Right lung (tissue), 5 donors: ENCODE results near the gene POLD3. TPM values are rescaled to one million over a fixed set of nuclear protein-coding genes. Genes with fewer than 3 reads are reported as not detected.

Experiments
- DNase-seq, 2 donors: peaks; one replicate each; pipeline ENCODE4 v3.0.0-alpha.2; 2013
- polyA plus RNA-seq, 5 donors: library from polyadenylated mRNA; unstranded; fragments of 120-200 nt; gene quantifications; one replicate each; pipeline versions ENCODE4 v1.2.1 to v1.2.3, GENCODE V29; 2013; ENCODE audit warnings: inconsistent platforms in 1 of 5, low replicate concordance in 1 of 5; ENCODE audit not compliant: insufficient read length in 5 of 5, insufficient read depth in 1 of 5

Gene POLD3
- polyA plus RNA-seq, 5 donors: 25.5 to 43.3 (median 35.3) TPM

- DNase-seq: no peak
Observed at GRCh38 chr11:74672332-74672955, 80.1 kb downstream of the POLD3 start.

DNA sequence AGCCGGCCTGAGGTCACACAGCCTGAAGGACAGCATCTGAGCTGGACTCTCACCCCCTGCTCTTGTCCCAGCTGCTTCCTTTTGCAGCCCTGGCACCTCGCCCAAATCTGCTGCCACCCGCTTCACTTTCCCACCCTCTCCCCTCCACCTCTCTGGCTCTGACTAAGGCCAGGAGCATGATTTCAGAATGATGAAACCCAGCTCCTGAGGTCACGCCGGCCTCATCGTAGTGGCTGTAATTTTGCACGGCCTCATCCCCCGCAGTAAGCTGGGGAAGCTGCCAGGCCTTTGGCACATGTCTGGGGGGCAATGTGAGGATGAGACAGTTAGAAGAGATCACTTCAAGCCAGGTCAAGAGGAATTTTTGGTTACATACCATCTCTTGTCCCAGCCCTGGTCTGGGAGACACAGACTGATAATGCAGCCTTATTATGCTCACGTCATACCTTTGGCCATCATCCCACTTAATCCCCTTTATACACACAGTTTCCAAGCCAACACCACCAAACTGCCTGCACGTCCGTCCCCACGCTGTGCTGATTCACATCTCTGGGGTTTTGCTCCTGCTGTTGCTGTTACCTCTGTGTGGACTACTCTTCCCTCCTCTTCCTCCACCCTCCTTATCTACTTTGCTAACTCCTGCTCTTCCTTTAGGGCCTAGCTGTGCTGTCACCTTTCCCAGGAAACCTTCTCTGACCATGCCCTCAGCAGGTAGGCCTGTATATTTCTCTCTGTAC is 80.7 kb downstream of the POLD3 start:
- DNase-seq: peak in 1 of 2 donors; percentile 21

- DNase-seq: no peak
Observed at GRCh38 chr11:74673693-74674360, 81.4 kb downstream of the POLD3 start.

GRCh38 chr11:74675761-74676160 is 83.4 kb downstream of the POLD3 start:
- no peak for DNase-seq

GRCh38 chr11:74676596-74676995 is 84.2 kb downstream of the POLD3 start:
- no peak for DNase-seq

GRCh38 chr11:74677131-74677530 is 84.7 kb downstream of the POLD3 start:
- no peak for DNase-seq

DNA sequence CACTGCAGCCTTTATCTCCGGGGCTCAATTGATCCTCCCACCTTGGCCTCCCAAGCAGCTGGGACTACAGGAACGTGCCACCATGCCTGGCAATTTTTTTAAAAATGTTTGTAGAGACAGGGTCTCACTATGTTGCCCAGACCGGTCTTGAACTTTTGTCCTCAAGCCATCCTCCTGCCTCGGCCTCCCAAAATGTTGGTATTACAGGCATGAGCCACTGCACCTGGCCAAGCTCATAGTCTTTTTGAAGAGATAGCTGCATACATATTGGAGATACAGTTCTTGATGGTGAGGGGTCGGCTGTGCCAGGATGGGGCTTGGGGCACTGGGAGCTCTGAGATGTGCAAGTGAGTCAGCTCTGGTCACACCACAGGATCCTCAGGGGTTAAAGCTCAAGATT is 85.7 kb downstream of the POLD3 start:
- DNase-seq: no peak

GRCh38 chr11:74678591-74679512 is 86.5 kb downstream of the POLD3 start:
- DNase-seq: no peak

- no peak for DNase-seq
Observed at GRCh38 chr11:74679513-74679865, 87.1 kb downstream of the POLD3 start.

DNA sequence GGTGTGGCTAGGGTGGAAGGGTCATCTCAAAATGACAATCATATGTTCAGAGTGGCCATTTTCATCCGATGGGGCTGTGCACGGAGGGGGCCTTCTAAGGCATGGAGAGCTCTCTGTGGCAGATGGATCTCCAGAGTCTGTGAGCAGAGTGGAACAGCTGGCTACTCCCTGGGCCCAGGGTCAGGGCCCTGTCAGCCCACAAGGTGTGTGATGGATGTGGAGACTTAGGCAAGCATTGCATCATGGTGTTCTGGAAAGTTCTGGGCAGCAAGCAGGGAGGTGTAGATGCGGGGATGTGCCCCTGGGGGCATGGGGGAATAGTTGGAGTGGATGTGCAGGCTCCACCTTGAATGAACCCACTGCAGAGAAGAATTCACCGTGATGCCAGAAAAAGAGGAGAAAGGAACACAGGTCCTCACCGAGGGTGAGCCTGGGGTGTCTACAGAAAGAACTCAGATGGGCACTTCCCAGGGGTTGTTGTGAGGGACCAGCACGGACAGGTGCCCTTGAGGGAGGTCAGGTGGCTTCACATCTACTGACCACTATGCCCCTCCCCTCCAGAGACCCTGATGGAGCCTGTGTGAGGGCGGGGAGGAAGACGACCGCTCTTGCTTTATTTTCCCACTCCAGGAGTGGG is 87.8 kb downstream of the POLD3 start:
- no peak for DNase-seq

DNA sequence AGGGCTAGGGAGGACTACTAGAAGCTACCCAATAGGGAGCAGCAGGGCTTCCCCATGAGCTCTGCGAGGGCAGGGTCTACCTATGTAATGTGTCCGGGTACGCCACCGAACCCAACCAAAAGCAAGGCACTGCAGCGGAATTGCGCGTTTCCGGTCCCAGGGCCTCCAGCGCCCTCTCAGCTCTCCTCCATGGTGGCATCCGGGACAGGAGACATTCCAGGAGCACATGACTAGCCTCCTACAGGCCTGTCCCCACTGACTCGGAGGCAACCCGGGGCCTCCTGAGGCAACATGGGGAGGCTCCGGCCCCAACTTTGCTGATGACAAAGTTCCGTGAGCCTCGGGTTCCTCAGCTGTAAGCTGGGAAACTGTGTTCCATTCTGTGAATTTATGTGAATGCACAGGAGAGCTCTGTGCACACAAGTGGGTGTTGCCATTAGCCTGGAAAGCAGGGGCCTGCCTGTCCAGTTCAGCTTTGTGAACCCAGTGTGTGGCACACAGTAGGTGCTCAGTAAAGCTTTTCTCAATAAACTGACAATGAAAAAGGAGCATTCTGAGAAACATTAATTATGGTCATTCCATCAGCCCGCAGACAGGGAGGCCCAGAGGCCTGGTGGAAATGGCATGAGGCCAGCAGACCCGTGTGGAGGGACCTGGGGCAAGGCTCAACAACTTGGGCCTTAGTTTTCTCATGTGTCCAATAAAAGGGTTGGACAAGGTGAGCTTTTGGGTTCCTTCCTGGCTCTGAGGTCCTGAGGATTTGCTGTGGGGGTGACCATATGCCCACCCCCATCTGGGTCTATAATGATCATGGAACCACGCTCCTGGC is 88.5 kb downstream of the POLD3 start:
- DNase-seq: no peak

- DNase-seq: peak in 1 of 2 donors; percentile 21
Observed at GRCh38 chr11:74681686-74682651, 89.6 kb downstream of the POLD3 start.

- DNase-seq: no peak
Observed at GRCh38 chr11:74682731-74683278, 90.4 kb downstream of the POLD3 start.

DNA sequence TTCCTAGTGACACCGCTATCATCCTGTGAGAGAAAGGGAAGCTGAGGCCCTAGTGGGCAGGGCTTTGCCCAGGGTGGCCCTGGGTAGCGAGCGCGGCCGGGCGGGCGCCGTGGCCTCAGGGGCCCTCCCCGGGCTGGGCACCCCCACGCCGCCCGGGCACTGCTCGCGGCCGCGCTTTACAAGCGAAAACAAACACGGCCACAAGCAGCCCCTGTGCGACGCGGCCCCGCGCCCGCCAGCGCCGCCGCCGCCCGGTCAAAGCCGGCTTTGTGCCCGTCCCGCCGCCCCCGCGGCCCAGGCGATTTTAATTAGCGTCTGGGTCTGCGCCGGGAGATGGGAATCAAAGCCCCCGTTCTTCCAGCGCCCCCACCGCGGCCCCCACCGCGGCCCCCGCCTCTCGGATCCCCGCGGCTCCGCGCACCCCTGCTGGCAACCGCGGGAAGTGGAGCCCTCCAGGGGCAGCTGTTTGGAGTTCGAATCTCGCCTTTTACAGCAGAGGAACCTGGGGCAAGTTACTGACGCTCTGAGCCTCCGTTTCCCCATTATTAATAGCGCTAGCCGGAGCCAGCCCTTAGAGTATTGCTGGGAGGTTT is 91.0 kb downstream of the POLD3 start:
- peak in 1 of 2 donors; percentile 22 for DNase-seq

- DNase-seq: no peak
Observed at GRCh38 chr11:74683941-74684481, 91.6 kb downstream of the POLD3 start.

- no peak for DNase-seq
Observed at GRCh38 chr11:74684661-74685060, 92.3 kb downstream of the POLD3 start.

DNA sequence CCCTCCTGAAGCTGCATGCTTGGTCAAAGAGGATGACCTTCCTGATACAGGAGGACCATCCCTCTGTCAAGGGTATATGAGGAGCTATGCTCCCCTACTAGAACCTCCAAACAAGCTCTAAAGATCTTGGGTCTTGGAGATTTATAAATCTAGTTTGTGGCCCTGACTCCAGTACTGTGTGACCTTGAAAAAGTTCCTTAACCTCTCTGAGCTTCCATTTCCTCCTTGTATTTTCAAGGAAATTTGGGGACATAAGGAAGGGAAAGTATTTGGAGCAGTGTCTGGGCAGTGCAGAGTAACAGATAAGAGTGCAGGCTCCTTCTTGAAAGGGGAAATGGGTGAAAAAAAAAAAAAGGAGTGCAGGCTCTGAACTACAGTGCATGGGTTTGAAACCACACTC is 93.0 kb downstream of the POLD3 start:
- DNase-seq: no peak

GRCh38 chr11:74685905-74686304 is 93.5 kb downstream of the POLD3 start:
- DNase-seq: no peak
